ENCODE results near the gene MYO1E.
"Not testable (repeated sequence)": the region's sequence is repeated elsewhere in the genome, so short reads cannot be mapped to it uniquely, and the experiment has no call there.

Gene MYO1E

GRCh38 chr15:59291213-59291549 lies 81.5 kb downstream of the MYO1E start:
- DNase-seq (ENCODE audit: low spot score) = no peak

- peak; percentile 68 for DNase-seq (ENCODE audit: low spot score)
These were observed 82.1 kb downstream of the MYO1E start for GRCh38 chr15:59290295-59291212.

- DNase-seq (ENCODE audit: low spot score) = no peak
These were observed 83.1 kb downstream of the MYO1E start for GRCh38 chr15:59289574-59289973.

- no peak for DNase-seq (ENCODE audit: low spot score)
These were observed 88.8 kb downstream of the MYO1E start for GRCh38 chr15:59283717-59284391.

GRCh38 chr15:59282515-59283337 lies 89.9 kb downstream of the MYO1E start:
- no peak for DNase-seq (ENCODE audit: low spot score)

- DNase-seq (ENCODE audit: low spot score) = no peak
These were observed 91.0 kb downstream of the MYO1E start for GRCh38 chr15:59281699-59282098.

GRCh38 chr15:59280855-59281254 lies 91.8 kb downstream of the MYO1E start:
- DNase-seq (ENCODE audit: low spot score) = no peak

GRCh38 chr15:59280292-59280691 lies 92.4 kb downstream of the MYO1E start:
- not testable (repeated sequence) for DNase-seq (ENCODE audit: low spot score)

GRCh38 chr15:59279023-59279422 lies 93.6 kb downstream of the MYO1E start:
- DNase-seq (ENCODE audit: low spot score) = no peak

- peak; percentile 58 for DNase-seq (ENCODE audit: low spot score)
These were observed 94.6 kb downstream of the MYO1E start for GRCh38 chr15:59278120-59278519.

GRCh38 chr15:59276225-59277178 lies 96.2 kb downstream of the MYO1E start:
- DNase-seq (ENCODE audit: low spot score) = no peak

GRCh38 chr15:59274126-59274970 lies 98.3 kb downstream of the MYO1E start:
- no peak for DNase-seq (ENCODE audit: low spot score)

- DNase-seq (ENCODE audit: low spot score) = no peak
These were observed 99.4 kb downstream of the MYO1E start for GRCh38 chr15:59273234-59273633.

GRCh38 chr15:59271595-59272201 lies 101.0 kb downstream of the MYO1E start:
- no peak for DNase-seq (ENCODE audit: low spot score)

- DNase-seq (ENCODE audit: low spot score) = no peak
These were observed 103.7 kb downstream of the MYO1E start for GRCh38 chr15:59268852-59269407.

GRCh38 chr15:59268168-59268851 lies 104.4 kb downstream of the MYO1E start:
- DNase-seq (ENCODE audit: low spot score) = no peak

GRCh38 chr15:59266028-59266427 lies 106.6 kb downstream of the MYO1E start:
- no peak for DNase-seq (ENCODE audit: low spot score)

GRCh38 chr15:59262316-59262715 lies 110.4 kb downstream of the MYO1E start:
- no peak for DNase-seq (ENCODE audit: low spot score)

GRCh38 chr15:59260090-59260489 lies 112.6 kb downstream of the MYO1E start:
- peak; percentile 96 for DNase-seq (ENCODE audit: low spot score)
